Subcutaneous abdominal adipose tissue (tissue), 5 donors: Measurements from ENCODE around the gene SLC5A1.
A peak's percentile ranks its signal among the peaks of the same experiment; 100 is the strongest.
"Not testable (repeated sequence)": the region's sequence is repeated elsewhere in the genome, so short reads cannot be mapped to it uniquely, and the experiment has no call there.

Experiments used
- H3K27ac ChIP-seq: one replicate; pipeline ENCODE4 v1.7.0; 2013; ENCODE audit warnings: low read depth, mild to moderate bottlenecking, inconsistent platforms, low read length, moderate library complexity
- H3K27me3 ChIP-seq, 5 donors: one replicate each; pipeline ENCODE4 v1.7.0; 2013; ENCODE audit warnings: low read length in 5 of 5, inconsistent platforms in 1 of 5; ENCODE audit not compliant: control insufficient read depth in 5 of 5, insufficient read depth in 4 of 5
- H3K36me3 ChIP-seq, 5 donors: one replicate each; pipeline ENCODE4 v1.7.0; 2013; ENCODE audit warnings: low read length in 5 of 5; ENCODE audit not compliant: control insufficient read depth in 5 of 5, insufficient read depth in 5 of 5
- H3K4me1 ChIP-seq, 5 donors: one replicate each; pipeline ENCODE4 v1.7.0; 2013; ENCODE audit warnings: low read length in 5 of 5, mild to moderate bottlenecking in 3 of 5, moderate library complexity in 1 of 5; ENCODE audit not compliant: control insufficient read depth in 5 of 5, insufficient read depth in 5 of 5
- H3K4me3 ChIP-seq, 5 donors: one replicate each; pipeline ENCODE4 v1.7.0; 2013; ENCODE audit warnings: low read length in 5 of 5, low read depth in 1 of 5
- H3K9ac ChIP-seq, 5 donors: one replicate each; pipeline ENCODE4 v1.7.0; 2013; ENCODE audit warnings: low read length in 5 of 5, mild to moderate bottlenecking in 4 of 5, moderate library complexity in 3 of 5
- H3K9me3 ChIP-seq, 5 donors: one replicate each; pipeline ENCODE4 v1.7.0; 2013; ENCODE audit warnings: low read length in 5 of 5; ENCODE audit not compliant: control insufficient read depth in 5 of 5
- donor health status: healthy.
- donor health status: healthy.
- donor health status: healthy.
- donor health status: healthy.
- donor health status: healthy.

The SLC5A1 gene

GRCh38 chr22:32135958-32136357, 92.9 kb downstream of the SLC5A1 start:
- not testable (repeated sequence) for H3K4me1 ChIP-seq, H3K36me3 ChIP-seq, H3K9ac ChIP-seq, H3K27me3 ChIP-seq, H3K4me3 ChIP-seq, H3K9me3 ChIP-seq, H3K27ac ChIP-seq

GRCh38 chr22:32136881-32137280, 93.8 kb downstream of the SLC5A1 start:
- not testable (repeated sequence) for H3K9me3 ChIP-seq, H3K4me1 ChIP-seq, H3K27me3 ChIP-seq, H3K9ac ChIP-seq, H3K36me3 ChIP-seq, H3K4me3 ChIP-seq, H3K27ac ChIP-seq

- H3K9me3 ChIP-seq, H3K9ac ChIP-seq, H3K36me3 ChIP-seq, H3K27ac ChIP-seq, H3K27me3 ChIP-seq, H3K4me1 ChIP-seq: not testable (repeated sequence)
- peak overlapping the region; percentile 52 to 72 (median 59) for H3K4me3 ChIP-seq
These were observed 94.8 kb downstream of the SLC5A1 start for GRCh38 chr22:32137731-32138324.

GRCh38 chr22:32138576-32138975, 95.5 kb downstream of the SLC5A1 start:
- not testable (repeated sequence) for H3K27ac ChIP-seq, H3K4me1 ChIP-seq, H3K9me3 ChIP-seq, H3K27me3 ChIP-seq, H3K36me3 ChIP-seq, H3K9ac ChIP-seq, H3K4me3 ChIP-seq

- not testable (repeated sequence) for H3K4me3 ChIP-seq, H3K27me3 ChIP-seq, H3K9ac ChIP-seq, H3K36me3 ChIP-seq, H3K27ac ChIP-seq, H3K9me3 ChIP-seq
- H3K4me1 ChIP-seq, result peaks cover 0 to 13% (median 4%) of the 10 kb centered on the region in 5 donors
These were observed 97.6 kb downstream of the SLC5A1 start for GRCh38 chr22:32140688-32141087.

- Histone ChIP-seq H3K9ac (no peak overlapping the region), H3K9me3 (no peaks in the 10 kb centered on the region), H3K36me3 (no peaks in the 10 kb centered on the region), H3K4me3 (no peak overlapping the region), H3K27me3 (no peaks in the 10 kb centered on the region), H3K4me1 (peaks cover 0 to 7% (median 4%) of the 10 kb centered on the region in 5 donors), H3K27ac (no peak overlapping the region)
These were observed 99.5 kb downstream of the SLC5A1 start for GRCh38 chr22:32142600-32142999.

GRCh38 chr22:32144496-32145274, 101.6 kb downstream of the SLC5A1 start:
- H3K9me3 ChIP-seq, result no peaks in the 10 kb centered on the region
- H3K9ac ChIP-seq, result no peak overlapping the region
- no peak overlapping the region for H3K4me3 ChIP-seq
- no peaks in the 10 kb centered on the region for H3K36me3 ChIP-seq
- no peaks in the 10 kb centered on the region for H3K27me3 ChIP-seq
- H3K4me1 ChIP-seq, result peaks cover 0 to 7% (median 3%) of the 10 kb centered on the region in 5 donors
- H3K27ac ChIP-seq, result no peak overlapping the region

GRCh38 chr22:32147128-32147527, 104.1 kb downstream of the SLC5A1 start:
- not testable (repeated sequence) for H3K27me3 ChIP-seq, H3K9me3 ChIP-seq, H3K4me1 ChIP-seq, H3K4me3 ChIP-seq, H3K9ac ChIP-seq, H3K36me3 ChIP-seq, H3K27ac ChIP-seq

- not testable (repeated sequence) for H3K9ac ChIP-seq, H3K27ac ChIP-seq, H3K27me3 ChIP-seq, H3K4me3 ChIP-seq, H3K36me3 ChIP-seq, H3K4me1 ChIP-seq, H3K9me3 ChIP-seq
These were observed 105.3 kb downstream of the SLC5A1 start for GRCh38 chr22:32148372-32148771.

- not testable (repeated sequence) for H3K27me3 ChIP-seq, H3K4me3 ChIP-seq, H3K36me3 ChIP-seq, H3K27ac ChIP-seq, H3K4me1 ChIP-seq, H3K9ac ChIP-seq, H3K9me3 ChIP-seq
These were observed 107.6 kb downstream of the SLC5A1 start for GRCh38 chr22:32150647-32151046.
